GM18517 (cell line): ENCODE results near the gene UTP14C.
"Not testable (repeated sequence)": the region's sequence is repeated elsewhere in the genome, so short reads cannot be mapped to it uniquely, and the experiment has no call there.

Source experiments
- ATAC-seq: cut with Tn5 transposase; IDR thresholded peaks from one replicate; pipeline ENCODE4 v1.9.1; 2021; ENCODE audit warnings: mild to moderate bottlenecking, moderate library complexity; ENCODE audit not compliant: unreplicated experiment

Gene UTP14C

DNA sequence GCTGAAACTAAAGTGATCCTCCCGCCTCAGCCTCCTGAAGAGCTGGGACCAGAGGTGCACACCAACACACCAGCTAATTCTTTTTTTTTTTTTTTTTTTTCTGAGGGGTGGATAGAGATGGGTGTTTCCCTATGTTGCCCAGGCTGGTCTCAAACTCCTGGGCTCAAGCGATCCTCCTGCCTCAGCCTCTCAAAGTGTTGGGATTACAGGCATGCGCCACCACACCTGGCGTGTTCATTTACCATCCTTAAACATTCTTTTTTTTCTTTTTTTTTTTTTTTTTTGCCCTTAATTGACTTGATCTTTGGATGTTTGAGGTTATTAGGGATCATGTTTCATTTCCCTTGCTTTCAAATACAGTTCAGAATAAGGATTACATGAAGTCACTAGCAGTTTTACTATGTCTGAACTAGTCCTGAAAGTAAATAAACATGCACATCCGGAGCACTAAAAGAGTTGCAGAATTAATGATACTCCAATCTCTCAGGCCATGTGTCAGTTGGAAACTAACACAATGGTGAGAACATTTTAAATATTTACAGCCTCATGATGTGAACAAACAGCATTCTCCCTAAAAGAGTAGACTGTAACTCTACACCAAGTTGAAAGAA, 10.2 kb downstream of the UTP14C start:
- ATAC-seq: no peak

DNA sequence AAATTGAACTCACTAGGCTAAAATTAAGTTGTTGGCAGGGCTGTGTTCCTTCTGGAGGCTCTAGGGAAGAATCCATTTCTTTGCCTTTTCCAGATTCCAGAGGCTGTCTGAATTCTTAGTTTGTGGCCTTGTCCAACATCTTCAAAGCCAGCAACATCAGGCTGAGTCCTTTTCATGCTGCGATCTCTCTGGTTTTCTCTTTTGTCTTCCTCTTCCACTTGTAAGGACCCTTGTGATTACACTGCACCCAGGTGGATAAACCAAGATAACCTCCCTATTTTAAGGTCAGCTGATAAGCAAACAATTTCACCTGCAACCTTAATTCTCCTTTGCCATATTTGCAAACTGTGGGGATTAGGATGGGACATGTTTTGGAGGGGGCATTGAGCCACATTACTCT, 11.5 kb downstream of the UTP14C start:
- ATAC-seq: no peak

DNA sequence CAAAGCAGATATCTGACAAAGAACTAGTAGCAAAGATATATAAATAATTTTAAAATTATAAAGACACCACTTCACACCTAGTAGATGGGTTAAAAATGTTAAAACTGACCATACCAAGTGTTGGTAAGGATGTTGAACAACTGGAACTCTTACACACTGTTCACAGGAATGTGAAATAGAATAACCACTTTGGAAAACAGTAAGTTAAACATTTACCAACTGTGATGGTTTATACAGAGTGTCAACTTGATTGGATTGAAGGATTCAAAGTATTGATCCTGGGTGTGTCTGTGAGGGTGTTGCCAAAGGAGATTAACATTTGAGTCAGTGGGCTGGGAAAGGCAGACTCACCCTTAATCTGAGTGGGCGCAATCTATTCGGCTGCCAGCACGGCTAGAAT, 19.2 kb downstream of the UTP14C start:
- no peak for ATAC-seq

DNA sequence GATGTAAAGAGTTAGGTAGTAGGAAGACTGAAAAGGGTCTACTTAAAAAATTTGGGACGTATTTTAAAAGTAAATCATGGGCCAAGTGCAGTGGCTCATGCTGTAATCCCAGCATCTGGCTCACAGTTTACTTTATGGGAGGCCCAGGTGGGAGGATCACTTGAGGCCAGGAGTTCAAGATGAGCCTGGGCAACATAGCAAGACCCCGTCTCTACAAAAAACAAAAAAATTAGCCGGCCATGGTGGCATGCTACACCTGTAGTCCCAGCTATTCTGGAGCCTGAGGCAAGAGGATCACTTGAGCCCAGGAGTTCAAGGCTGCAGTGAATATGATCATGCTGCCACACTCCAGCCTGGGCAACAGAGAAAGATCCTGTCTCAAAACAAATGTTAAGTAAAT, 23.0 kb downstream of the UTP14C start:
- no peak for ATAC-seq

DNA sequence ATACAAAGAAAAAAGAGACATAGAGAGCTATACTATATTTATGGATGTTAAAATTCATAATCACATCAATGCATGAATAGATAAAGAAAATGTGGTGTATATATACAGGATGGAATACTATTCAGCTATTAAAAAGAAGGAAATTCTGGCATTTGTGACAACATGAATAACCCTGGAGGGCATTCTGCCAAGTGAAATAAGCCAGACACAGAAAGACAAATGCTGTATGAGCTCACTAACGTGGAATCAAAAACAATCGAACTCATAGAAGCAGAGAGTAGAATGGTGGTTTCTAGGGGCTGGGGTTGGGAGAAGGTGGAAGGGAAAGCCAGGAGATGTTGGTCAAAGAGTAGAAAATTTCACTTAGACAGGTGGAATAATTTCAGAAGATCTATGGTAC, 24.0 kb downstream of the UTP14C start:
- ATAC-seq: no peak

DNA sequence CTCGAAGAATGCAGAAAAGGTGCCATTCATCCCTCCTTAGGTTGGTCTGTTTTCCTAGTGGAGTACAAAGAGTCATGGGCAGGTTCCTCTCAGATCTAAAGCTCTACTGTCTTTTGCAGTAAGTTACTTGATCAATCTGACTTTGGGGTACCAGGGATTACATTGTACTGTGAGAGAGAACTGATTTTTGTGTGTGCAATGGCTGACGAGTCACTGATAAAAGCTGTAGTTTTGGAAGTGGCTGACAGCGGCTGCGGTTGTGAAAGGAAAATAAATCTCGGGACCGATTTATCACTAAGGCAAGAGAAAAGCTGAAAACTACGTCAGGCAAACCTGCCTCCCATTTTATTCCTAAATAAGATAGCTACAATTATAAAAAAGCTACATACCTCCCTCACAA, 26.9 kb downstream of the UTP14C start:
- no peak for ATAC-seq

DNA sequence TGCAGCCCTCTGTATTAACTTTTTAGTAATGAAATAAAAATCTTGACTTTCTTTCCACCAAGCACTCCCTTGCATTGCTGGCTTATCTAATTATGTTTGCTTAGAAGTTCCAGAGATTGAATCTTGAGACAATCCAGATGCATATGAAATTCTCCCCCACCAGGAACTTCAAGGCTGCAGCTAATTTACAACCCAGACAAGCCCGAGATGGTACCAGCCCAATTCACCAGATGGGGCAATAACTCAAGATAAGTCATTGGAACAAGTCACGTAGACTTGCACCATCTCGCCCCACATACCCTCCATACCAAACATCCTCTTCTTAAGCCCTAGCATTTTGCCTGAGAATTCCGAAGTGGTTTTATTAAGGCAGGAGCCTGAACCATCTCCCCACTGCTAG, 29.0 kb downstream of the UTP14C start:
- no peak for ATAC-seq

DNA sequence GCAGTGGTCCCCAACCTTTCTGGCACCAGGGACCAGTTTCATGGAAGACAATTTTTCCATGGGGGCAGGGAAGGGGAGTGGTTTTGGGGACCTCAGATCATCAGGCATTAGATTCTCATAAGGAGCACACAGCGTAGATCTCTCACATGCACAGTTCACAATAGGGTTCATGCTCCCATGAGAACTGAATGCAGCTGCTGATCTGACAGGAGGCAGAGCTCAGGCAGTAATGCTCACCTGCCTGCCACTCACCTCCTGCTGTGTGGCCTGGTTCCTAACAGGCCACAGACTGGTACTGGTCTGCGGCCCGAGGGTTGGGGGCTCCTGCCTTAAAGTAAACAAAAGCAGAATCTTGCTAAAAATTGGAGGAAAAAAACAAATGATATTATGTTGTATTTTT, 36.6 kb downstream of the UTP14C start:
- not testable (repeated sequence) for ATAC-seq

DNA sequence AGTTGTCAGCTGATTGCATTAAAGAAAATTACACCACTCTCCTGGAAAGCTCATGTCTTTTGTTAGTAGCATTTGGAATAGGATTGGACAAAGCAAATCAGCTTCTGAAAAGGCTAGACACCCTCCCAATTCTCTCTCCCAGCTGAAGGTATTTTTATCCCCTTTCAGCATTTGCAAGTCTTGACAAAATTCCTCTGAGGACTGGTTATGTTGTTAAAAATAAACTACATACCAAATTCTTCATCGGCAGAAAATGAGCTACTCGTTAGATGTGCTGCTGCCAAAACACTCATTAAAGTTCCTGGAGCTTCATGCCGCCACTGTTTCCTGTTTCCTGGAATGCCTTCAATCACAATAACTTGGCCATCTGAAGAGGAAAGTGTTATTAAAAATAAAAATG, 37.1 kb downstream of the UTP14C start:
- no peak for ATAC-seq

DNA sequence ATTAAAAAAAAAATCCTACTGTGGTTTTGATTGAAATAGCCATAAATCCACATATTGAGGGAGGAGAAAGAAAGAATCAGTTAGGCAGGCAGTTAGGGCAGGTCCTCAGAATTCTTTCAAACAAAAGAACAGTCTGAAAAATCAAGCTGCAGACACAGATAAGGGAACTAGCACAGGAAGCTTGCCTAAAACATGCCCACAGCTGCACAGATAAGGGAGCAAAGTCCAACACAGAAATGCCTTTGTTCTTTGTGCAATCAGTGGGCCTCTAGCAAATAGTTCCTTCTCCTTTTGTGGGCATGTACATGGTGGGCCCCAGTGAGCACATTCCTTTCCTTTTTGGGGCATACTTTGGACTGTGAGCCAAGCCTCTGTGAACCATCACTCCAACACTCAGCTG, 42.7 kb downstream of the UTP14C start:
- no peak for ATAC-seq

DNA sequence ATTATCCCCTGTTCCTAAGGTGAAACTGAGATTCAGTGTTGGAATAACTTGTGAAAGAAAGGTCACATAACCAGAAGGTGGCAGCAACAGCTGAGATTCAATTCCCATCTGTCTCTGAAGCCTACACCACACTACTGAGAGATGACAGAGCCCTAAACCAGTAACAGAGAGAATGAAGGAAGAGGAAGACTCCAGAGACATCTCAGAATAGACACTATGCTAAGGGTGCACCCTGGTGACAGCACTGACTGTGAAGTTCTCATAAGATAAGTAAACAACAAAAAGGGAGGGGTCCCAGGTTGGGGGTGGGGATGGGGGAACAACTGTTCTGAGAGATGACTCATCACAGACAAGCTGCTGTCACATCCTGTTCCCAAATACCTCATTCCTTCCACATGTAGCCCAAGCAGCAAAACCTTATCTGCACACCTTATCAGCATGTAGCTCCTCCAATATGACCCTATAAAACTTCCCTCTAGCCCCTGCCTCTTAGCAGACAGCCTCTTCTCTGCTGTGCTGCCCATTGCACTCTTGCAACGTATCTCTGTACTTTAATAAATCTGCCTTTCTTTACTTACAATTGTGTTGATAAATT, 46.5 kb downstream of the UTP14C start:
- ATAC-seq: no peak
